GM20000 (cell line): ENCODE measurements around the gene NRP1.
A peak's percentile ranks its signal among the peaks of the same experiment; 100 is the strongest.

Experiments
- DNase-seq: peaks from one replicate; pipeline ENCODE4 v3.0.0; 2012; ENCODE audit warnings: low spot score
- TF ChIP-seq, protein P1 (sequence below): IDR thresholded peaks from 2 replicates; pipeline ENCODE4 v1.5.1; 2012; ENCODE audit warnings: mild to moderate bottlenecking, control low read depth; ENCODE audit errors: extremely low read depth, missing control alignments

The NRP1 gene

GRCh38 chr10:33335801-33336581 lies 1.5 kb upstream of the NRP1 start:
- DNase-seq: peak; percentile 32

DNA sequence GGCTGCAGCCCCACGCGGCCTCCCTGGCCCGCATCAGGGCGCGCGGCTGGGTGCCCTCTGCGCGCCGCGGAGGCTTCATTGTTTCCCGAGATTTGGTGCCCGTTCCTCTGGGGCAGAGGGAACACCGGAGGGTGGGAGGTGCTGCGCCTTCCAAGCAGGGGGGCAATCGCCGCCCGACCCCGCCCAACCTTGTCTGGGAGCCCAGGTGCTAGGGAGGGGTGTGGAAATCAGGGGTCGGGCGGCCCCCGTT lies 1.0 kb upstream of the NRP1 start:
- TF ChIP-seq, protein P1, sequence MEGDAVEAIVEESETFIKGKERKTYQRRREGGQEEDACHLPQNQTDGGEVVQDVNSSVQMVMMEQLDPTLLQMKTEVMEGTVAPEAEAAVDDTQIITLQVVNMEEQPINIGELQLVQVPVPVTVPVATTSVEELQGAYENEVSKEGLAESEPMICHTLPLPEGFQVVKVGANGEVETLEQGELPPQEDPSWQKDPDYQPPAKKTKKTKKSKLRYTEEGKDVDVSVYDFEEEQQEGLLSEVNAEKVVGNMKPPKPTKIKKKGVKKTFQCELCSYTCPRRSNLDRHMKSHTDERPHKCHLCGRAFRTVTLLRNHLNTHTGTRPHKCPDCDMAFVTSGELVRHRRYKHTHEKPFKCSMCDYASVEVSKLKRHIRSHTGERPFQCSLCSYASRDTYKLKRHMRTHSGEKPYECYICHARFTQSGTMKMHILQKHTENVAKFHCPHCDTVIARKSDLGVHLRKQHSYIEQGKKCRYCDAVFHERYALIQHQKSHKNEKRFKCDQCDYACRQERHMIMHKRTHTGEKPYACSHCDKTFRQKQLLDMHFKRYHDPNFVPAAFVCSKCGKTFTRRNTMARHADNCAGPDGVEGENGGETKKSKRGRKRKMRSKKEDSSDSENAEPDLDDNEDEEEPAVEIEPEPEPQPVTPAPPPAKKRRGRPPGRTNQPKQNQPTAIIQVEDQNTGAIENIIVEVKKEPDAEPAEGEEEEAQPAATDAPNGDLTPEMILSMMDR: no peak
- peak; percentile 37 for DNase-seq

More at GRCh38 chr10:33335801-33336581, 1.5 kb upstream of the NRP1 start:
- TF ChIP-seq, protein P1: no peak

GRCh38 chr10:33334805-33335550 lies 511 bp upstream of the NRP1 start:
- TF ChIP-seq, protein P1: no peak
- peak; percentile 56 for DNase-seq

DNA sequence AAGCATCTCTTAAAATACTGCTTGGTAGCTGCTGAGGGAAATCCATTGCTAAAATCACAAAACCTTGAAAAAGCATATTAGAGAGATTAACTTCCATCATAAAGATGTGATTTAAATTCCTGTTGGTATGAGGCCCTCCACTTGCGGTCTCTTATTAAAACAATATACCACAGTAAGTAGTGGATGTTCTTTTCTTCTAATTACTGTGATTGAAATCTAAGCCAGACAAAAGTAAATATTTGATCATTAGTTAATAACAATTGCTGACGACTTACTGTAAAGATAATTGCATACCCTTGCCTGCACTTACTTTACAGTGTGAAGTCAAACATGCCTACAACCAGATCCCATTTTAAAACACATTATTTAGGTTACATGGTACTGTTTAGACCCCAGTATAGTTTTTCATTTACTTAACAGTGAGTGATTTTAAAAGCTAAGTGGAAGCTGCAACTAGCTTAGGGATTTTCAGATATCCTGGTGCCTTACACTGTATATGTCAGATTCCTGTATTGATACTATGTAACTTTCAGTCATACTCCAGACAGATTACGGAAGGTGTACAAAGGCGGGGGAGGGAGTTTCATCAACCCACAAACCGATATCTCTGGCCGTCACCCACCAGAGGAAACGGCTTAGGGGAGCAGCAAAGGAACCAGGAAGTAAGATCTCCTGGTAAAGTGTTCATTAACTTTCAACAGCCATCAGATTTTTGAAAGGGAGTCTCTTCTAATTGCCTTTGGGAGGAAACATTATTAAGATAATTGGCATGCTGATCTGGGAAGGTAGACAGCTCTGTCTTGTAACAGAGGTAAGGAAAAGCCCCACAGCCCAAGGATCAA lies 986 bp downstream of the NRP1 start:
- TF ChIP-seq, protein P1: no peak
- DNase-seq: peak; percentile 47

DNA sequence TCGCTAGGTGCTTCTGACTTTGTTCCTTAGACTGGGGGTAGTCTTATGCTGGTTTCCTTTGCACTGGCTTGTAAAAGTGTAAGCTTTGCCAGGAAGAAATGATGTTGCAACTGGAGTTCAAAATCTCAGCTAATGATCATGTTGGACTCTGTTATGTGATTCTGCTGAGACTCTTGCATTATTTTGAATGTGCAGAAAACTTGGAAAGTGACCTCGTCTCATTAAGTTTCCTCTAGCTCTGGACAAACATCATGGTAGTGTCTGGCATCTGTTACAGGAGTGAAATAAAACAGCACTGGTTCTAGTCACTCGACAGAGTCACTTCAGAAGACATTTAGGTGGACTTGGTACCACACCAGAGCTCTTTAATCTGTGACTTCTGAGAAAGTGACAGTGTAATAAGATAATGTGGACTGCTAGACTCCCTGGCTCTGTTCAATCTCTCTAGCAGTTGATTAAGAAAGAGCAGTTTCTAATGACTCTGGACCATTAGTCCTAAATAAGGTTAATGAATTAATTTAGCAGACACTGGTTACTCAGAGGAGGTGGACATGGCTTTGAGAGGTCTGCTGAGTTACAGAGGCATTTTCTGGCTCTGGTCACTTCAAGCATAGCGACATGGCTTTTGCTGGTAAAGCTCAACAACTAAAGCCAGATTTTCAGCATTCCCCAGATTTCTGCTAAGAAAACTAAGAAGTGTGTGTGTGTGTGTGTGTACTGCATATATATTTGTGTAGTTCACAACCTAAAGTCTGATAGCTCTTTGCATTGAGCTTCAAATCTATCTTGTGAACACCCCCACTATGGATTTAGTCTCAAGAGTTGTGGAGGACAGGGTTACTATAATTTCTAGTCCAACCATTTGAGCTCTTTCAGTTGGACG lies 2.0 kb downstream of the NRP1 start:
- no peak for DNase-seq
- TF ChIP-seq, protein P1: no peak

GRCh38 chr10:33331379-33331694 lies 3.1 kb downstream of the NRP1 start:
- TF ChIP-seq, protein P1: no peak
- DNase-seq: no peak
